Measurements from ENCODE around the gene SFMBT2. TPM values are rescaled to one million over a fixed set of nuclear protein-coding genes. Genes with fewer than 3 reads are reported as not detected.

SFMBT2 gene
- total and polyA plus RNA-seq, 2 of the 4 experiments (the other 2 are of a cell fraction): 0.70 to 1.3 TPM

DNA sequence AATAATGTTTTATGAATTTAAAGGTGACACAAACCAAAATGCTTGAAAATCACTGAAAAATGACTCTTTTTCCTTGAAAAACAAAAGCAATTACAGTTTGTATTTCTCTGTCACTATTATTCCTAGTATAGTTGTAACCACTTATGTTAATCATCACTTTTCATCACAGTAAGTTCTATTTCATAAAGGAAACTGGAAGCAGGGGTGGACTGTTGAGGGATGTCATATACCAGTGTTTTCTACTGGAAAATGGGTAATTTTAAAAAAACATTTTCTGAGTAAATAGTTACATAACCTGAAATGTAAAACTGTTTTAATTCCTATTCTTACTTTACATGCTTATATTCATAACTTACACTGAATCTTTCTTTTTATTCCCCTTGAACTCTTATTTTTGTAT lies 32.2 kb upstream of the SFMBT2 start:
- no peaks in the 10 kb centered on the region for H3K79me1 ChIP-seq (ENCODE audit: low read depth in 1 of 2, low read length in 2 of 2)
- H3K9ac ChIP-seq (ENCODE audit: low read depth, low read length): no peak overlapping the region
- H2BK120ac ChIP-seq (ENCODE audit: low read depth, low read length): no peak overlapping the region
- H2BK15ac ChIP-seq (ENCODE audit: low read depth, low read length): no peak overlapping the region
- in situ Hi-C loops (cut with MboI; ENCODE audit: low sequenced_read_pairs) (no loop called here), dilution Hi-C loops (cut with HindIII; ENCODE audit: low sequenced_read_pairs, unreplicated experiment) (no loop called here), intact Hi-C loops (cut with micrococcal nuclease) (no loop called here)
- no peak for DNase-seq
- no peak overlapping the region for H3K4me2 ChIP-seq (ENCODE audit: low read depth, low read length)
- H4K20me1 ChIP-seq (ENCODE audit: insufficient read depth, low read length): no peaks in the 10 kb centered on the region
- TF ChIP-seq RFX5 (IDR thresholded peaks at IDR 0.05; ENCODE audit: low read depth, low read length) (no peak), POLR2A (IDR thresholded peaks at IDR 0.05; ENCODE audit: low read depth, low read length) (no peak), MAFK (IDR thresholded peaks at IDR 0.05; ENCODE audit: low read depth, low read length) (no peak), RAD21 (IDR thresholded peaks at IDR 0.05; ENCODE audit: low read length) (no peak), MXI1 (IDR thresholded peaks at IDR 0.05; ENCODE audit: borderline replicate concordance, low read depth, low read length) (no peak), SMC3 (IDR thresholded peaks at IDR 0.05; ENCODE audit: low read depth, low read length) (no peak), NFE2L2 (IDR thresholded peaks at IDR 0.05; ENCODE audit: low read depth, low read length) (no peak), MAZ (IDR thresholded peaks at IDR 0.05; ENCODE audit: borderline replicate concordance, low read depth, low read length) (no peak)
- TF ChIP-seq, protein P1, sequence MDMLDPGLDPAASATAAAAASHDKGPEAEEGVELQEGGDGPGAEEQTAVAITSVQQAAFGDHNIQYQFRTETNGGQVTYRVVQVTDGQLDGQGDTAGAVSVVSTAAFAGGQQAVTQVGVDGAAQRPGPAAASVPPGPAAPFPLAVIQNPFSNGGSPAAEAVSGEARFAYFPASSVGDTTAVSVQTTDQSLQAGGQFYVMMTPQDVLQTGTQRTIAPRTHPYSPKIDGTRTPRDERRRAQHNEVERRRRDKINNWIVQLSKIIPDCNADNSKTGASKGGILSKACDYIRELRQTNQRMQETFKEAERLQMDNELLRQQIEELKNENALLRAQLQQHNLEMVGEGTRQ (IDR thresholded peaks at IDR 0.05; ENCODE audit: low read depth, low read length): no peak
- TF ChIP-seq, protein P2, sequence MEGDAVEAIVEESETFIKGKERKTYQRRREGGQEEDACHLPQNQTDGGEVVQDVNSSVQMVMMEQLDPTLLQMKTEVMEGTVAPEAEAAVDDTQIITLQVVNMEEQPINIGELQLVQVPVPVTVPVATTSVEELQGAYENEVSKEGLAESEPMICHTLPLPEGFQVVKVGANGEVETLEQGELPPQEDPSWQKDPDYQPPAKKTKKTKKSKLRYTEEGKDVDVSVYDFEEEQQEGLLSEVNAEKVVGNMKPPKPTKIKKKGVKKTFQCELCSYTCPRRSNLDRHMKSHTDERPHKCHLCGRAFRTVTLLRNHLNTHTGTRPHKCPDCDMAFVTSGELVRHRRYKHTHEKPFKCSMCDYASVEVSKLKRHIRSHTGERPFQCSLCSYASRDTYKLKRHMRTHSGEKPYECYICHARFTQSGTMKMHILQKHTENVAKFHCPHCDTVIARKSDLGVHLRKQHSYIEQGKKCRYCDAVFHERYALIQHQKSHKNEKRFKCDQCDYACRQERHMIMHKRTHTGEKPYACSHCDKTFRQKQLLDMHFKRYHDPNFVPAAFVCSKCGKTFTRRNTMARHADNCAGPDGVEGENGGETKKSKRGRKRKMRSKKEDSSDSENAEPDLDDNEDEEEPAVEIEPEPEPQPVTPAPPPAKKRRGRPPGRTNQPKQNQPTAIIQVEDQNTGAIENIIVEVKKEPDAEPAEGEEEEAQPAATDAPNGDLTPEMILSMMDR (conservative IDR thresholded peaks at IDR 0.05; ENCODE audit: low read depth, low read length): no peak
- H2AFZ ChIP-seq (replicated peaks; ENCODE audit: low read length, poor library complexity): no peak overlapping the region
- H2BK5ac ChIP-seq (ENCODE audit: low read depth, low read length, poor library complexity, severe bottlenecking): no peak overlapping the region
- H4K91ac ChIP-seq (ENCODE audit: insufficient read depth, low read depth, low read length): no peak overlapping the region
- H3K4me3 ChIP-seq (ENCODE audit: insufficient read depth, low read depth, low read length): no peak overlapping the region
- no peak overlapping the region for H2BK20ac ChIP-seq (ENCODE audit: low read depth, low read length)
- H3K4me1 ChIP-seq (ENCODE audit: control insufficient read depth, insufficient read depth, low read length): no peaks in the 10 kb centered on the region
- H3K9me1 ChIP-seq (ENCODE audit: insufficient read depth, low read length): no peaks in the 10 kb centered on the region
- H3K4ac ChIP-seq (ENCODE audit: low read depth, low read length): no peak overlapping the region
- no peak overlapping the region for H3K56ac ChIP-seq (ENCODE audit: extremely low read depth, insufficient read depth, low read length)
- no peak overlapping the region for H2AK5ac ChIP-seq (ENCODE audit: low read depth, low read length)
- H4K8ac ChIP-seq (ENCODE audit: low read depth in 2 of 2, low read length in 2 of 2): no peak overlapping the region
- H3K27me3 ChIP-seq (ENCODE audit: control insufficient read depth, insufficient read depth, low read length): no peaks in the 10 kb centered on the region
- no peak overlapping the region for H4K5ac ChIP-seq (ENCODE audit: low read depth, low read length)
- H3K36me3 ChIP-seq (ENCODE audit: control insufficient read depth, insufficient read depth, low read length): no peaks in the 10 kb centered on the region
- ATAC-seq (ENCODE audit: low read depth): no peak
- no peaks in the 10 kb centered on the region for H3K9me3 ChIP-seq (ENCODE audit: control insufficient read depth, insufficient read depth, low read length)
- H3K18ac ChIP-seq (ENCODE audit: low read depth, low read length): no peak overlapping the region
- no TSS peak for BruUV-seq (replicated peaks)
- no peak overlapping the region for H3K14ac ChIP-seq (replicated peaks; ENCODE audit: low read depth, low read length)
- H2AK9ac ChIP-seq (replicated peaks; ENCODE audit: low read depth, low read length, poor library complexity): no peak overlapping the region
- no peak overlapping the region for H3K23ac ChIP-seq (ENCODE audit: low read depth, low read length)
- ChIA-PET POLR2A (ENCODE audit: unreplicated experiment) (no interaction called here), CTCF (interaction anchor here (0.6 kb wide), 1 partner anchor 19 kb away, joined by 5 read pairs; no protein-coding TSS in a partner anchor)
- H3K27ac ChIP-seq (ENCODE audit: insufficient read depth, low read length): no peak overlapping the region

Measured in IMR-90 (cell line).